NCI-H2081 treated with DMSO at 0.1 percent for 48 hours (cell line): ENCODE measurements around the gene SLC26A6.

Experiments used
- DNase-seq: peaks from one replicate; lab custom pipeline; 2025; lab: John Stamatoyannopoulos, UW

The SLC26A6 gene

DNA sequence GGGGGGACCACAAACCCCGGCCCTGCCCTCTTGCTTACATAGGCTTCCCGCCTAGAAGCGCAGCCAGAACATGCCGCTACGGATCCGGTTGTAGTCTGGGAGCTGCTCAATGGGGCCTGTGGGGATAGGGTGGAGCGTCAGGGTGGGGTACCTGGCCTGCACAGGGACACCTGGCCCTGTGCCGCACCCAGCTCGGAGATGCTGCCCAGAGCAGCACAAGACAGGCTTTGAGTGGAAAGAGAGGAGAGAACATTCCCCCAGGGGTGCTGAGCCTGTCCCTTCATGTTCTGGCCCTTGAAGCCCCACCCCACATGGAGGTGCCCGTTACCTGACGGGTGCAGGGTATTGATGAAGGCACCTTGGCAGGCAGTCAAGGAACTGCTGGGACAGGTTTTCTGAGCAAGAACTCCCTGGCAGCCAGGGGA is 36.2 kb downstream of the SLC26A6 start:
- no peak for DNase-seq

- no peak for DNase-seq
Measured at GRCh38 chr3:48598323-48599076, 36.8 kb downstream of the SLC26A6 start.

GRCh38 chr3:48597408-48597800 is 37.9 kb downstream of the SLC26A6 start:
- DNase-seq, result no peak

DNA sequence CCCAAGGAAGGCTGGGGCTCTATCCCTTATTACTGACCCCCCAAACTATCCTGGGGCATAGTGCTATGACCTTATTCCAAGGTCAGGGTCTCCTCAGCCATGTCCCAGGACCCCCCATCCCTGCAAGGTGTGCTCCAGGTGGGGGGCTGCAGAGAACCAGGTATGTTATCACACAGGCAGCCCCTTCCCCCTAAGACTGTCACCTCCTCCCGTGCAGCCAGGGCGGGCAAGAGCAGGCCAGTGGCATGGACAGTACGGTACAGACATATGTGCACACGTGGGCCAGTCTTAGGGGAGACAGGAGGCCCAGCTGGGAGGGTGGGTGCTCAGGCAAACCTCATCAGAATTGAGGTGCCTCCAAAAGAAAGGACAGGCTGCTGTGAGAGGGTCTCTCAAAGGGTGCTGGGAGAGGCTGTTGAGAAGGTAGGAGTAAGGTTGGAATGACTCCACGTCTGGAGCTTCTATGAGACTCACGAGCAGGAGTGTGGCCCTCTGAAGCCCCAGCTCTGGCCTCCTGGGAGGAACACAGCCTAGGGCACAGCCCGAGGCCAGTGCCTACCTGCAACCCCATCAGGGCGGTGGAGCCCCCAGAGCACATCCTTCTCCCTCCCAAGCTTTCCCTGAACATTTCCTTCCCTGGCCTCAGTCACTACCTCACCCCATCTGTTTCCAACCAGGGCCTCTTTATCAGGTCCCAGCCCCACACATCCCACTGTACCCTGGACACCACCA is 38.4 kb downstream of the SLC26A6 start:
- no peak for DNase-seq

- no peak for DNase-seq
Measured at GRCh38 chr3:48596157-48596556, 39.1 kb downstream of the SLC26A6 start.

DNA sequence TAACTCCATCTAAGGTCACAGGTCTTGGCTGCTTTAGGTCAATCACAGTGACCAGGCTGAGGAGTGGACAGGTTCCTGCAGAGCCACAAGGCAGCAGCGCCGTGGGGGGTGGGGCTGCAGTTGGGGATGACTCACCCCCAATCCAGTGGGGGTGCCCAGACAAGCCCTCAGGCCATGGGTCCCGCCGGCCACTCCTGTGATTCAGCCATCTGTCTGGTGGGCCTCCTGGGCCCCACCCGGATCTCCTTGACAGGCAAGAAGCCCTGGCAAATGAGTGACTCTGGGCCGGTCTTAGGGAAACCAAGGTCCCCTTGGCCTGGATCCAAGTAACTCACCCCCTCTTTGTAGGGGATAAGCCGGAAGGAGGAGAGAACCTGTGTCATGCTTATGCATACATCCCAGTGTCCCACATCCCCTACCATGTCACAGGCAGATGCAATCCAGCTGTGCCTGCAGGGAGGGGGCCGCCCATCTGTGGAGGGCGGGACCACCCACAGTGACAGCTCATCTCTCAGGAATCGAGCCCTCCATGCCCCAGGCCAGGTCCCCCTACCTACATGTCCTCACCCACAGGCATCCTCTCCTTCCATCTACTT is 39.6 kb downstream of the SLC26A6 start:
- no peak for DNase-seq

DNA sequence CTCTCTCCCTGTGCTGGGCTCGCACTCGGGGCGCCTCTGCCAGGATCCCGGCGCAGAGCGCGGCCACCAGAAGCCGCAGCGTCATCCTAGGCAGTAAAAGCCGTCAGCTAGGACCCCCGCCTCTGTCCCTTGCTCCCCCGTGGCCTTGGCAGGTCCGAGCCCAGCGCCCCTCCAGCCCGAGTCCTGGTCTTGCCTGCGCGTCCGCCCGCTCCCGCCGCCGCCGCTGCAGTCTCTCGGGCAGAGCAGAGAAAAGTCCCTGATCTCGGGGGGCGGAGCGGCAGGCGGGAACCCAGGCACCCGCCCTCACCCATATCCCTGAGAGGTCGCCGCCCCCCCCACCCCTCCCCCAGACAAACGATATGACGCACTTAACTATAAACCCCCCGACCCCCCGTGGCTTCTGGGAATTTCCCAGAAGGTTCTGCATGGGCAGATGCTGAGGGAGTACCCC is 40.2 kb downstream of the SLC26A6 start, which contains the start of gene COL7A1:
TSS of gene COL7A1 (minus strand) at position 255 of the 451 bp plus-strand sequence. CDS start at position 85, 170 bp downstream.
- no peak for DNase-seq

DNA sequence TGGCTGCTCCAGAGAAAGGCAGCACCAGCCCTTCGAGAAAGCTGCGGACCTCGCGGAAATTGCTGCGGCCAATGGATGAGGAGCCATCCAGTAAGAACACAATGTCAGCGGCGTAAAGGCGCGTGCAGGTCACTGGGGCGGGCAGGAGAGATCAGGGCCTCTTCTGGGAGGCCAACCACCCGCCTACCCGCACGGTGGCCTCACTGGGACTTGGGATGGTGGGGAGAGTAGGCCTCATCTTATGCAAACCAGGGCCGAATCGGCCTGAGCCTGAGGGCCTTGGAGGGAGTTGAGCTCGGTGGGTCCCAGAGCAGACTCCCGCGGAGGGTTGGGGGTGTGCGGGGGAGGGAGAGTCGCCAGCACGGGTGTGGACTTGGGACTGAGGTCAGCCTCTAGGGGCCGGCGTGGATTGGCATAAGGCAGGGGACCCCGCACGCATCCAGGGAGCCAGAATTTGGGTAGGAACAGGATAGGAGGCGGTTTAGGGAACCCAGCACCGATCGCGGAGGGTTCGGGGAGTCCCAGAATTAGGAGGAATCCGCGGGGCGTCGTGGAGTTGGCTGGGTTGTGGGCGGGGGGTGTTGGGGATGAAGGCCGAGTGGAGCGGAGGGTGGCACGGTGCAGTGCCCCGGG is 40.7 kb downstream of the SLC26A6 start:
- DNase-seq, result no peak

DNA sequence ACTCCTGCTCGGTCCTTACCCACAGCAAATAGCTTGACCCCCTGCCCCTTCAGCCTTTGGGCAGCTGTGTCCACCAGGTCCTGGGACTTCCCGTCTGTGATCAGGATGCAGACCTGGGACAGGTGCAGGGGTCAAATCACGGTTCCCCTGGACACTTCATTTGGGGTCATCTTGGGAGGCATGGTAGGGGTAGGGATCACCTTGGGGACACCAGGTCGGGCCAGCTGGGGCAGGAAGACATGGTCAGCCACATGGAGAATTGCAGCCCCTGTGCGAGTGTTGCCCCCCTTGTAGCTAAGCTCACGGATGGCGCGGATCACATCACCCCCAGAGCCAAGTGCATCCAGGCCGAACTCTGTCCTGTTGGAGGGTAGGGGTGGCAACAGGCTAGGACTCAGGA is 41.9 kb downstream of the SLC26A6 start:
- DNase-seq, result no peak

- DNase-seq, result no peak
Measured at GRCh38 chr3:48592519-48593087, 42.7 kb downstream of the SLC26A6 start.

GRCh38 chr3:48591886-48592518 is 43.3 kb downstream of the SLC26A6 start:
- DNase-seq, result no peak

DNA sequence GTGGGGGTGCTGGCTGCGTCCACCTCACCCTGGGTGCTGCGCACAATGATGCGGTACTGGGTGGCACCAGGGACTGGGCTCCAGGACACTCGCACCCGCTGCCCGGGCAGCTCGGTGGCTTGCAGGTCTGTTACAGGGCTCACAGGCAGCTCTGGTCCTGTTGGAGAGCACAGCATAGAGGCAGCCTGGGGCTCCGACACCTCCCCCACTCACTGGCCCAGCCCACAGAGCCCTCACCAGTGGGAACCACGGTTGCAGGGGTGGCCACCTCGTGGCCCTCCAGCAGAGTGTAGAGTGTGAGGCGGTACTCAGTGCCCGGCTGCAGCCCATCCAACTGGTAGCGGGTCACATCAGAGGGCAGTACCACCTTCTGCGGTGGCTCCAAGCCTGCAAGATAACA is 43.8 kb downstream of the SLC26A6 start:
- DNase-seq, result no peak

- no peak for DNase-seq
Measured at GRCh38 chr3:48588230-48588629, 47.0 kb downstream of the SLC26A6 start.

GRCh38 chr3:48587686-48588085 is 47.6 kb downstream of the SLC26A6 start:
- no peak for DNase-seq

DNA sequence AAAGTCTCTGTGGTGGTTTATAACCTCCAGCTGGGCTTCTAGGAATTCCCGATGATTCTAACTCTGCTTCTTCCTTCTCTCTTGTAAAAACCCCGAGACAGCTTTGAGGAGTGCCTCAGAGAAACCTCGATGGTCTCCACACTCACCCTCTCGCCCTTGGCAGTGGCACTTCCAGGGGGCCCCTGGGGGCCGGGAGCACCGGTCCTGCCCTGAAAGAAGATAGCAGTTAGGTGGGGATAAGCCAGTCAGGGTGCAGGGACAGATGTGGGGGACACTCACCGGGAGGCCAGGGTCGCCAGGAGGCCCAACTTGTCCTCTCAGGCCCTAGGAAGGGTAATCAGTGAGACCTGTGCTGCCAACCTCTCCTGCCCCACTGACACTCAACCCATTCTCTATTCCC is 49.9 kb downstream of the SLC26A6 start:
- DNase-seq, result no peak

GRCh38 chr3:48584836-48585235 is 50.4 kb downstream of the SLC26A6 start:
- DNase-seq, result no peak

DNA sequence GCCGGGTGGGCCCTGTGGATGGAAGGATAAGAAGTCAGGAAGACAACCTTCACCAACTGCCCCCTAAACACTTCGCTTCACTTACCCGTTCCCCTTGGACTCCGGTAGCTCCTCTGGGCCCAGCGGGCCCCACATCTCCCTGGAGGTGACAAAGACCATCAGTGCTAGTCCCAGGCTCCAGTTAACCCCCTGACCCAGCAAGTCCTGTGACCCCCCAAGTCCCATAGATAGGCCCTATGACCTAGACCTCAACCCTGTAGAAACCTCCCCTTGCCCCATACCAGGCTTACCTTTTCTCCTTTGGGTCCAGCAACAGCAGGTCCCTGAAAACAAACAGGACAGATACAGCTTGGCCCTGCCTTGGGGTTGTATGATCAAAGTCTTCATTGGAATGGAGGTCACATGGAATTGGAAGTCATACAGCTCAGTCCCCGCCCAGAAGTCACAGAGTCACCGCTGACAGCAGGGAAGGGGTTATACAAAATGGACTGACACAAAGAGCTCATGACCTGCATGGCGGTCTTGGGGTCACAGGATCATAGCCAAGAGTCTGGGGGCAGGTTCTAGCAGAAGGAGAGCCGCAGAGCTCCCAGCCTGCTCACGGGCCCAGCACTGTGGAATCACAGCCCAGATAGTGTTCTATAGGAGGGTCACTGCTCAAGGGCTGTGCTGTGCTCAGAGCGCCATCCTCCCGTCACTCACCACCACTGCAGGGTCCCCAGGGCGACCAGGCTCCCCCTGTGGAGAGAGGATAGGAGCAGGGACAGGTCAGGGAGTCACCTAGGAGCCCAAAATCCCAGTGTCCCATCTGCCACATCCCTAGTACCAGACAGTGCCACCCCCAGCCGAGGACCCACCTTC is 53.4 kb downstream of the SLC26A6 start:
- DNase-seq, result no peak

DNA sequence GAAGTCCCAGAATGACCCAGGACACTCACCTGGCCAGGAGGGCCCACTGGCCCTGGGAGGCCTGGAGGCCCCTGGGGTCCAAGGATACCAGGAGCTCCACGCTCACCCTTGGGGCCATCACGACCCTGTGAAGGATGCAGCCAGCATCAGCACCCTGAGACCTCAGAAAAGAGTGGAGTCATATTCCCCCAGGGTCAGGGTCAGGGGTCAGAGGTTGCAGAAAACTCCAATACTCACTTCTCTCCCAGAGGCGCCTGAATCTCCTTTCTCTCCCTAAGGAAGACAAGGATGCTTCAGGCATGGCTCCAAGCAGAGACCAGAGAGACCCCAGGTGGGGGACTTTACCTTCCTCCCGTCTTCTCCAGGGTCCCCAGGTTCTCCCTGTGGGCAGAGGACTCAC is 58.6 kb downstream of the SLC26A6 start:
- no peak for DNase-seq
